Testis (tissue), 2 donors: Measurements from ENCODE around the gene DYNC1LI2.

Experiments
- POLR2A ChIP-seq: fragments of 450-650 bp; IDR thresholded peaks from one replicate; pipeline ENCODE4 v1.6.1; 2017; ENCODE audit warnings: antibody characterized with exemption, mild to moderate bottlenecking, moderate library complexity
- TF ChIP-seq, protein P1 (sequence below), 3 experiments: fragments of 450-650 bp in 2 of 3; fragments of 200-600 bp in 1 of 3; sonication (generic) in 1 of 3; IDR thresholded peaks; one replicate each; pipeline ENCODE4 v1.5.1; 2016 to 2019; ENCODE audit warnings: antibody characterized with exemption in 3 of 3, mild to moderate bottlenecking in 2 of 3, moderate library complexity in 1 of 3

DNA sequence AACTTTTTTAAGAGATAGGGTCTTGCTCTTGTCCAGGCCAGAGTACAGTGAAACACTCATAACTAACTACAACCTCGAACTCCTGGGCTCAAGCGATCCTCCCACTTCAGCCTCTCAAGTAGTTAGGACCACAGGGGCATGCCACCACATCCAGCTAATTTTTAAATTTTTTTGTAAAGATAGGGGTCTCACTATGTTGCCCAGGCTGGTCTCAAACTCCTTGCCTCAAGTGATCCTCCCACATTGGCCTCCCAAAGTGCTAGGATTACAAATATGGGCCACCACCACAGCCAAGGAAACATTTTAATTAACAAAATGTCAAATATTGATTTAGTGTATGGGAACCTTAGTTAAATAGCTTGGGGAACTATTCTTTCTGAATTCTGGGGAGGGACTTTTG, 2.8 kb upstream of the DYNC1LI2 start:
- TF ChIP-seq, protein P1, sequence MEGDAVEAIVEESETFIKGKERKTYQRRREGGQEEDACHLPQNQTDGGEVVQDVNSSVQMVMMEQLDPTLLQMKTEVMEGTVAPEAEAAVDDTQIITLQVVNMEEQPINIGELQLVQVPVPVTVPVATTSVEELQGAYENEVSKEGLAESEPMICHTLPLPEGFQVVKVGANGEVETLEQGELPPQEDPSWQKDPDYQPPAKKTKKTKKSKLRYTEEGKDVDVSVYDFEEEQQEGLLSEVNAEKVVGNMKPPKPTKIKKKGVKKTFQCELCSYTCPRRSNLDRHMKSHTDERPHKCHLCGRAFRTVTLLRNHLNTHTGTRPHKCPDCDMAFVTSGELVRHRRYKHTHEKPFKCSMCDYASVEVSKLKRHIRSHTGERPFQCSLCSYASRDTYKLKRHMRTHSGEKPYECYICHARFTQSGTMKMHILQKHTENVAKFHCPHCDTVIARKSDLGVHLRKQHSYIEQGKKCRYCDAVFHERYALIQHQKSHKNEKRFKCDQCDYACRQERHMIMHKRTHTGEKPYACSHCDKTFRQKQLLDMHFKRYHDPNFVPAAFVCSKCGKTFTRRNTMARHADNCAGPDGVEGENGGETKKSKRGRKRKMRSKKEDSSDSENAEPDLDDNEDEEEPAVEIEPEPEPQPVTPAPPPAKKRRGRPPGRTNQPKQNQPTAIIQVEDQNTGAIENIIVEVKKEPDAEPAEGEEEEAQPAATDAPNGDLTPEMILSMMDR (IDR thresholded peaks at IDR 0.05), result no peak
- TF ChIP-seq POLR2A, result no peak
